H9 (cell line): ENCODE results near the gene CDH4. TPM values are rescaled to one million over a fixed set of nuclear protein-coding genes. Genes with fewer than 3 reads are reported as not detected.

Experiments used
- DNase-seq: peaks from one replicate; pipeline ENCODE4 v3.0.0-alpha.2; 2017
- H2AFZ ChIP-seq: one replicate; pipeline ENCODE4 v1.6.1; 2013; ENCODE audit warnings: mild to moderate bottlenecking, low read length, control low read depth, moderate library complexity
- H2AK5ac ChIP-seq: 2 replicates; pipeline ENCODE4 v1.6.1; 2013; ENCODE audit warnings: low read length, control low read depth, mixed read lengths; ENCODE audit not compliant: insufficient read length
- H2BK120ac ChIP-seq: one replicate; pipeline ENCODE4 v1.6.1; 2013; ENCODE audit warnings: low read depth, mild to moderate bottlenecking, low read length, control low read depth, inconsistent platforms; ENCODE audit not compliant: poor library complexity, severe bottlenecking
- H2BK12ac ChIP-seq: 2 replicates; pipeline ENCODE4 v1.6.1; 2013; ENCODE audit warnings: low read length, control low read depth, mixed read lengths, low read depth; ENCODE audit not compliant: insufficient read length
- H2BK15ac ChIP-seq: 2 replicates; pipeline ENCODE4 v1.6.1; 2013; ENCODE audit warnings: low read depth, low read length, control low read depth
- H2BK20ac ChIP-seq: one replicate; pipeline ENCODE4 v1.6.1; 2013; ENCODE audit warnings: low read depth, mild to moderate bottlenecking, low read length, control low read depth, inconsistent platforms; ENCODE audit not compliant: poor library complexity, severe bottlenecking
- H2BK5ac ChIP-seq: 2 replicates; pipeline ENCODE4 v1.6.1; 2013; ENCODE audit warnings: low read length, control low read depth, mixed read lengths; ENCODE audit not compliant: insufficient read length
- H3K14ac ChIP-seq: 2 replicates; pipeline ENCODE4 v1.6.1; 2013; ENCODE audit warnings: low read length, control low read depth; ENCODE audit not compliant: insufficient read depth
- H3K18ac ChIP-seq: 2 replicates; pipeline ENCODE4 v1.6.1; 2013; ENCODE audit warnings: low read depth, mild to moderate bottlenecking, mixed read lengths, low read length, control low read depth; ENCODE audit not compliant: insufficient read length
- H3K23ac ChIP-seq: 2 replicates; pipeline ENCODE4 v1.6.1; 2013; ENCODE audit warnings: low read length, control low read depth, mixed read lengths, low read depth; ENCODE audit not compliant: insufficient read length
- H3K23me2 ChIP-seq: 2 replicates; pipeline ENCODE4 v1.6.1; 2013; ENCODE audit warnings: low read depth, mild to moderate bottlenecking, mixed read lengths, low read length, control low read depth; ENCODE audit not compliant: insufficient read length, poor library complexity, severe bottlenecking
- H3K27ac ChIP-seq: 2 replicates; pipeline ENCODE4 v1.5.1; 2013; ENCODE audit warnings: low read length, control low read depth, mixed read lengths, low read depth; ENCODE audit not compliant: insufficient read length
- H3K27me3 ChIP-seq: 2 replicates; pipeline ENCODE4 v1.6.1; 2013; ENCODE audit warnings: low read length, control low read depth, inconsistent platforms; ENCODE audit not compliant: insufficient read depth
- H3K4ac ChIP-seq: 2 replicates; pipeline ENCODE4 v1.6.1; 2013; ENCODE audit warnings: low read depth, mild to moderate bottlenecking, control low read depth, inconsistent platforms, low read length, moderate library complexity
- H3K4me1 ChIP-seq: 2 replicates; pipeline ENCODE4 v1.6.1; 2013; ENCODE audit warnings: low read length, control low read depth, inconsistent platforms; ENCODE audit not compliant: insufficient read depth
- H3K4me2 ChIP-seq: 2 replicates; pipeline ENCODE4 v1.6.1; 2013; ENCODE audit warnings: low read length, control low read depth, mixed read lengths; ENCODE audit not compliant: insufficient read length, insufficient read depth
- H3K56ac ChIP-seq: 2 replicates; pipeline ENCODE4 v1.6.1; 2013; ENCODE audit warnings: low read depth, mild to moderate bottlenecking, mixed read lengths, low read length, control low read depth; ENCODE audit not compliant: insufficient read length
- H3K79me1 ChIP-seq: 2 replicates; pipeline ENCODE4 v1.6.1; 2013; ENCODE audit warnings: low read depth, mild to moderate bottlenecking, moderate library complexity, low read length, control low read depth, inconsistent platforms; ENCODE audit not compliant: insufficient read depth, poor library complexity, severe bottlenecking
- H3K79me2 ChIP-seq: 2 replicates; pipeline ENCODE4 v1.6.1; 2013; ENCODE audit warnings: low read length, control low read depth, inconsistent platforms; ENCODE audit not compliant: insufficient read depth
- H3K9ac ChIP-seq: 2 replicates; pipeline ENCODE4 v1.6.1; 2013; ENCODE audit warnings: low read length, control low read depth, mixed read lengths; ENCODE audit not compliant: insufficient read length; ENCODE audit errors: extremely low read depth
- H3K9me3 ChIP-seq: one replicate; pipeline ENCODE4 v1.6.1; 2013; ENCODE audit warnings: low read depth, low read length, inconsistent platforms; ENCODE audit not compliant: control insufficient read depth
- H3T11ph ChIP-seq: one replicate; pipeline ENCODE4 v1.6.1; 2013; ENCODE audit warnings: mild to moderate bottlenecking, low read length, control low read depth, inconsistent platforms
- H4K20me1 ChIP-seq: one replicate; pipeline ENCODE4 v1.6.1; 2013; ENCODE audit not compliant: control insufficient read depth, insufficient read length, insufficient read depth
- H4K5ac ChIP-seq: 2 replicates; pipeline ENCODE4 v1.6.1; 2013; ENCODE audit warnings: low read depth, mild to moderate bottlenecking, mixed read lengths, low read length, control low read depth; ENCODE audit not compliant: insufficient read length
- H4K8ac ChIP-seq: replicated peaks from 2 replicates; pipeline ENCODE4 v1.6.1; 2013; ENCODE audit warnings: low read length, control low read depth, mixed read lengths, low read depth; ENCODE audit not compliant: insufficient read length
- H4K91ac ChIP-seq: 2 replicates; pipeline ENCODE4 v1.6.1; 2013; ENCODE audit warnings: low read depth, mild to moderate bottlenecking, moderate library complexity, mixed read lengths, low read length, control low read depth; ENCODE audit not compliant: insufficient read length
- H3K27ac Mint-ChIP-seq, 3 experiments: 2 replicates in 2 of 3; 3 replicates in 1 of 3; pipeline ENCODE4 v1.8.0; 2020 to 2021; ENCODE audit warnings: mixed read lengths in 3 of 3, mild to moderate bottlenecking in 1 of 3, moderate library complexity in 1 of 3
- H3K27me3 Mint-ChIP-seq: 2 replicates; pipeline ENCODE4 v1.8.0; 2021; ENCODE audit warnings: low read depth, mild to moderate bottlenecking, moderate library complexity, mixed read lengths
- H3K36me3 Mint-ChIP-seq, 3 experiments: 2 replicates in 2 of 3; 3 replicates in 1 of 3; pipeline ENCODE4 v1.8.0; 2020 to 2021; ENCODE audit warnings: low read depth in 3 of 3, mixed read lengths in 3 of 3; ENCODE audit not compliant: insufficient read depth in 1 of 3
- H3K4me1 Mint-ChIP-seq, 2 experiments: 2 replicates each; pipeline ENCODE4 v1.8.0; 2020; ENCODE audit warnings: mixed read lengths in 2 of 2
- H3K4me3 Mint-ChIP-seq, 2 experiments: 2 replicates in 1 of 2; 3 replicates in 1 of 2; pipeline ENCODE4 v1.8.0; 2020 to 2021; ENCODE audit warnings: mild to moderate bottlenecking in 2 of 2, mixed read lengths in 2 of 2, moderate library complexity in 1 of 2
- H3K9me3 Mint-ChIP-seq, 2 experiments: 2 replicates in 1 of 2; 3 replicates in 1 of 2; pipeline ENCODE4 v1.8.0; 2020; ENCODE audit warnings: mild to moderate bottlenecking in 2 of 2, mixed read lengths in 2 of 2, moderate library complexity in 1 of 2
- CTCF ChIP-seq: fragments of 200-600 bp; sonication (generic); conservative IDR thresholded peaks from 3 replicates; pipeline ENCODE4 v1.8.0; 2021; ENCODE audit warnings: antibody characterized with exemption, mild to moderate bottlenecking
- WGBS: extraction: QIAGEN DNeasy Blood & Tissue Kit; methylation state at CpG from one replicate; pipeline ENCODE4 v1.1.7; 2013; ENCODE audit warnings: missing lambda C conversion rate, low lambda C conversion rate, mixed read lengths; ENCODE audit not compliant: insufficient read length; ENCODE audit errors: extremely low coverage; 5-methylcytosine and 5-hydroxymethylcytosine counted together
- total RNA-seq: library from RNA; stranded (reverse); gene quantifications from 2 replicates; pipeline ENCODE4 v1.2.1, GENCODE V29; 2021

Gene CDH4
- total RNA-seq, 1 experiment from 2014 or later: 3.0 TPM

DNA sequence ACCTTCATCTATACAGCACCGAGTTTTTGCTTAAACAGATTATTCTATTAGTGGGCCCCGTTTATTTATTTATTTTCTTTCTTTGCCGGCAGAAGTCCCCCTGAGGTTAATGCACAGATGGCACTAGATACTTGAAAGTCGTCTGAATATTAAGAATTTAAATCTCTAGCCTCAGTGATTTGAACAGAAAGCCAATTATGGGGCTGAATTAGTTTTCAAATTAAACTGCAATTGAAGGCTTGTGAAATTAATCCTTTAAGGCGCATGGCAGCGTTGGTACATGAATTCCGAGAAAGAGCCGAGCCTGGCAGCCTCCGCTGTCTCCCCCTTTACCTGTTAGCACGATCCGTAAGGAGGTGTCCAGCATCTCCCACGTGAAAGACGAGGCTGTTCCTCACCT lies 610.8 kb downstream of the CDH4 start:
- no peak overlapping the region for H3K56ac ChIP-seq
- H3K23me2 ChIP-seq: no peaks in the 10 kb centered on the region
- H3K9me3 ChIP-seq: no peaks in the 10 kb centered on the region
- H2BK5ac ChIP-seq: no peak overlapping the region
- H3K27ac ChIP-seq: no peak overlapping the region
- H3K27ac Mint-ChIP-seq: no peak overlapping the region
- peaks cover 3% of the 10 kb centered on the region for H4K20me1 ChIP-seq
- H3K4me3 Mint-ChIP-seq: no peak overlapping the region
- H3K79me2 ChIP-seq: no peaks in the 10 kb centered on the region
- H3K79me1 ChIP-seq: no peaks in the 10 kb centered on the region
- no peak overlapping the region for H2AK5ac ChIP-seq
- DNase-seq: no peak
- H3K4me1 Mint-ChIP-seq: no peaks in the 10 kb centered on the region
- H3K4ac ChIP-seq: no peak overlapping the region
- H2BK20ac ChIP-seq: no peak overlapping the region
- TF ChIP-seq CTCF: no peak
- no peak overlapping the region for H2AFZ ChIP-seq
- no peak overlapping the region for H2BK12ac ChIP-seq
- H3K36me3 Mint-ChIP-seq: peaks cover 0 to 3% (median 0%) of the 10 kb centered on the region in 3 experiments; a peak in 1 of 7 replicates
- no peaks in the 10 kb centered on the region for H3K9me3 Mint-ChIP-seq
- H2BK15ac ChIP-seq: no peak overlapping the region
- H4K5ac ChIP-seq: no peak overlapping the region
- no peak overlapping the region for H4K91ac ChIP-seq
- H3K4me2 ChIP-seq: no peak overlapping the region
- H4K8ac ChIP-seq: no peak overlapping the region
- no peak overlapping the region for H3K18ac ChIP-seq
- H3K23ac ChIP-seq: no peak overlapping the region
- WGBS: no CpG with 5 or more reads among the region's 13 CpGs
- no peak overlapping the region for H3T11ph ChIP-seq
- peaks cover 35% of the 10 kb centered on the region for H3K27me3 Mint-ChIP-seq
- no peaks in the 10 kb centered on the region; the same call in 1 of the 2 replicates for H3K27me3 ChIP-seq
- H2BK120ac ChIP-seq: no peak overlapping the region
- no peaks in the 10 kb centered on the region for H3K4me1 ChIP-seq
- H3K14ac ChIP-seq: no peak overlapping the region
- H3K9ac ChIP-seq: no peak overlapping the region
